Neutrophil (primary cell): Measurements from ENCODE around the gene RAB36.

Experiments
- H3K27ac ChIP-seq: fragments of 200-600 bp; sonication (generic); 2 replicates; pipeline ENCODE4 v1.5.1; 2016; ENCODE audit warnings: mild to moderate bottlenecking, moderate library complexity
- H3K27me3 ChIP-seq: fragments of 200-600 bp; sonication (generic); 2 replicates; pipeline ENCODE4 v1.6.0; 2016; ENCODE audit warnings: mild to moderate bottlenecking
- H3K36me3 ChIP-seq: fragments of 200-600 bp; sonication (generic); 2 replicates; pipeline ENCODE4 v1.5.1; 2017
- H3K4me1 ChIP-seq, 2 experiments: fragments of 200-600 bp in 1 of 2; sonication (generic) in 1 of 2; 1 replicate in 1 of 2; 2 replicates in 1 of 2; pipeline versions ENCODE4 v1.5.1 to v1.6.1; 2013 to 2016; ENCODE audit warnings: low read depth in 1 of 2, low read length in 1 of 2, mild to moderate bottlenecking in 1 of 2, moderate library complexity in 1 of 2; ENCODE audit not compliant: control insufficient read depth in 1 of 2, insufficient read depth in 1 of 2
- H3K4me3 ChIP-seq, 2 experiments: fragments of 200-600 bp in 1 of 2; sonication (generic) in 1 of 2; 1 replicate in 1 of 2; 2 replicates in 1 of 2; pipeline ENCODE4 v1.5.1; 2013 to 2016; ENCODE audit warnings: low read depth in 1 of 2, low read length in 1 of 2, mild to moderate bottlenecking in 1 of 2, moderate library complexity in 1 of 2
- H3K9me3 ChIP-seq: fragments of 200-600 bp; sonication (generic); 2 replicates; pipeline ENCODE4 v1.5.1; 2016
- TF ChIP-seq, protein P1 (sequence below): fragments of 200-600 bp; sonication (generic); IDR thresholded peaks from 2 replicates; pipeline ENCODE4 v1.5.1; 2016; ENCODE audit warnings: antibody characterized with exemption

RAB36 gene

DNA sequence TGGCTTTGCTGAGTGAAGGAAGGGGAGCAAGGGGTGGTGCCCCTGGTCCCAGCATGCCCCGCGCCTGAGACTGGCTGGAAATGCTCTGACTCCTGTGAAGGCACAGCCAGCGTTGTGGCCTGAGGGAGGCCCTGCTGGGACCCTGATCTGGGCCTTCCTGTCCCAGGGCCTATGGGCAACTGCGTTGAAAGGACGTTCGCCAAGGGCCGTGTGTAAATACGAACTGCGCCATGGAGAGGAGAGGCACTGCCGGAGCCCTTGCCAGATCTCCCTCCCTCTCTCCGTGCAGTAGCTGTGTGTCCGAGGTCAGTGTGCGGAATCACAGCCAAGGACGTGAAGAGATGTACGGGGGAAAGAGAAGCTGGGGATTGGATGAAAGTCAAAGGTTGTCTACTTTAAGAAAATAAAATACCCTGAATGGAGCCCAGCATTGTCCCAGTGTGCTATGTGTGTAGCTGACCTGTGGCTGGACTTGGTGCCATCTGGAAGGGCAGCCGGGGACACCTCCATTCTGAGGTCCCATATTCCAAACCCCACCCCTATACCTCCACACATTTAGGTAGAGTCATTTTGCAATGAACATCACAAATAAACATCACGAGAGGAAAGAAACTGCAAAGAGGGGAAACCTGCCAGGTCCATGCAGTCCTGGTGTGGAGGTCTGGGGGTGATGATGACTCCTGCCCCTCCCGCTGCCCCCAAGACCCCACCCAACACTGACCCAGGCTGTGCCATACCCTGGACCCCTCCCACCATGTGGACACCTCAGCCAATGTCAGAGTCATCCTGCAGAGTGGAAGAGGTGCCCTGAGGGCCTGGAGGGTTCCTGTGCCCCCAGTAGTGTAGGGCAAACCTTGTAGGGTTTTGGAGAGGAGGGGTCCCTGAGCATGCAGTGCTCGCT lies 20.4 kb upstream of the RAB36 start:
- Histone ChIP-seq H3K36me3 (no peaks in the 10 kb centered on the region), H3K27me3 (no peaks in the 10 kb centered on the region), H3K9me3 (no peaks in the 10 kb centered on the region), H3K4me3 (no peak overlapping the region), H3K4me1 (no peaks in the 10 kb centered on the region), H3K27ac (no peak overlapping the region)
- TF ChIP-seq, protein P1, sequence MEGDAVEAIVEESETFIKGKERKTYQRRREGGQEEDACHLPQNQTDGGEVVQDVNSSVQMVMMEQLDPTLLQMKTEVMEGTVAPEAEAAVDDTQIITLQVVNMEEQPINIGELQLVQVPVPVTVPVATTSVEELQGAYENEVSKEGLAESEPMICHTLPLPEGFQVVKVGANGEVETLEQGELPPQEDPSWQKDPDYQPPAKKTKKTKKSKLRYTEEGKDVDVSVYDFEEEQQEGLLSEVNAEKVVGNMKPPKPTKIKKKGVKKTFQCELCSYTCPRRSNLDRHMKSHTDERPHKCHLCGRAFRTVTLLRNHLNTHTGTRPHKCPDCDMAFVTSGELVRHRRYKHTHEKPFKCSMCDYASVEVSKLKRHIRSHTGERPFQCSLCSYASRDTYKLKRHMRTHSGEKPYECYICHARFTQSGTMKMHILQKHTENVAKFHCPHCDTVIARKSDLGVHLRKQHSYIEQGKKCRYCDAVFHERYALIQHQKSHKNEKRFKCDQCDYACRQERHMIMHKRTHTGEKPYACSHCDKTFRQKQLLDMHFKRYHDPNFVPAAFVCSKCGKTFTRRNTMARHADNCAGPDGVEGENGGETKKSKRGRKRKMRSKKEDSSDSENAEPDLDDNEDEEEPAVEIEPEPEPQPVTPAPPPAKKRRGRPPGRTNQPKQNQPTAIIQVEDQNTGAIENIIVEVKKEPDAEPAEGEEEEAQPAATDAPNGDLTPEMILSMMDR = no peak

DNA sequence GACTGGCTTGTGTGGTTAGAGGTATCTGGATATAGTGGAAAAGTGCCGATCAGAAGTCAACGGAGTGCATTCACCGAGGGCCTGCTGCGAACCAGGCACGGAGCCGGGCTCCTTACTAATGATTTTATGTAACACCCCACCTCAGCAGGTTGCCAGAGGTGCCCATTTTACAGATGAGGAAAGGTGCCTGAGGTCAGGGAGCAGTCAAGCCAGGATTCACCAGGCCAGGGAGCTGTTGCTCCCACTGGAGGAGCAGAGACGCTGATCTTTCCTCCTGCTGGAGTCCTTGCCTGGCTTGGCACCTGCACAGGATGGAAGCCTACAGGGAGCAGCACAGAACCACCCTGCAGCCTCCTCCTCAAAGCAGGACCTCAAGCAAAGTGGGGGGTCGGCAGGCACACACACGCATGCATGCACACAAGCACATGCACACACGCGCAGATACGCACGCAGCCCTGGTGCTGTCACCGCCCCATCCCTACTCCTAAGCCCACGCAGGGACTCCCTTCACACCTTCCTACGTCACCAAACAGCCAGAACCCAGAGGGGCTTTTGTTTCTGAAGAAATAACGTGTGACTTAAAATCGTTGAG lies 19.7 kb upstream of the RAB36 start:
- Histone ChIP-seq H3K4me1 (no peaks in the 10 kb centered on the region), H3K27ac (no peak overlapping the region), H3K36me3 (no peaks in the 10 kb centered on the region), H3K4me3 (no peak overlapping the region), H3K27me3 (no peaks in the 10 kb centered on the region), H3K9me3 (no peaks in the 10 kb centered on the region)
- TF ChIP-seq, protein P1 = no peak

DNA sequence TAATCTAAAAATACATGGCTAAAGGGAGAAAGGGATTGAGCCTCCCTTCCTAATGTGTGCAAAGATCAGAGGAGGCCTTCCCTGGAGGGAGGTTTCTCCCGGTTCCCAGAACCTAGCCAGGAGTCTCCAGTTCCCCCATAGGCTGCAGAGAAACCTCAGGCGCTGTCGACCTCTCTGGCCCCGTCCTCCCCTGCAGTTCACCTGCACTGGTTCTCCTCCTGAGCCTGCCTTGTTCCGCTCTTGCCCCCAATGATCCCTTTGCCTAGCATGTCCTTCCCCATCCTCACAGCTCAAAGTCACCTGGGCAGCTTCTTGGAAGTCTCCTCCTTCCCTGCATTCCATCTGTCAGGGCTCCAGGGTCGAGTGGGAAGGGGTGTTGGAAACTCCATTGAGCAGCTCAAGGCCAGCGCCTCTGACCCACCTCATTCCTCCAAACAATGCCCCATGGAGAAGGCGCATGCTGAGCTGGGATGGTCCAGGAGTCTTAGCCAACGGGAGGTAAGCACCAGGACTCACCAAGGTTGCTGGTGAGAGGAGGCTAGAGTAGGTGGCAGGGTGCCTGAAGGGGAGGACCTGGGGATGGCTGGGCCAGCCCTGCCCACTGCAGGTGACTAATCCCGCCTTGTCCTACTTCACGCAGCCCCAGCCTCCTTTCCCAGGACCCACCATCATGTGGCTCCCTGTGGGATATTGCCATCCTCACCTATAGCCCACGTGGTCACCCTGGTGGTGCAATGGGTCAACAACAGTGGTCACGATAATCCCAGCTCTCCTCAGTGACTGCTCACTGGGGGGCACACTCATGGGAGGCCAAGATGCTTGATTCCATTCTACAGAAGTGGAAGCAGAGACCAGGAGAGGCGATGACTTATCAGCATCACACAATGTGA lies 18.9 kb upstream of the RAB36 start:
- Histone ChIP-seq H3K27ac (no peak overlapping the region), H3K4me3 (no peak overlapping the region), H3K27me3 (no peaks in the 10 kb centered on the region), H3K36me3 (no peaks in the 10 kb centered on the region), H3K4me1 (no peaks in the 10 kb centered on the region), H3K9me3 (no peaks in the 10 kb centered on the region)
- TF ChIP-seq, protein P1 = no peak

DNA sequence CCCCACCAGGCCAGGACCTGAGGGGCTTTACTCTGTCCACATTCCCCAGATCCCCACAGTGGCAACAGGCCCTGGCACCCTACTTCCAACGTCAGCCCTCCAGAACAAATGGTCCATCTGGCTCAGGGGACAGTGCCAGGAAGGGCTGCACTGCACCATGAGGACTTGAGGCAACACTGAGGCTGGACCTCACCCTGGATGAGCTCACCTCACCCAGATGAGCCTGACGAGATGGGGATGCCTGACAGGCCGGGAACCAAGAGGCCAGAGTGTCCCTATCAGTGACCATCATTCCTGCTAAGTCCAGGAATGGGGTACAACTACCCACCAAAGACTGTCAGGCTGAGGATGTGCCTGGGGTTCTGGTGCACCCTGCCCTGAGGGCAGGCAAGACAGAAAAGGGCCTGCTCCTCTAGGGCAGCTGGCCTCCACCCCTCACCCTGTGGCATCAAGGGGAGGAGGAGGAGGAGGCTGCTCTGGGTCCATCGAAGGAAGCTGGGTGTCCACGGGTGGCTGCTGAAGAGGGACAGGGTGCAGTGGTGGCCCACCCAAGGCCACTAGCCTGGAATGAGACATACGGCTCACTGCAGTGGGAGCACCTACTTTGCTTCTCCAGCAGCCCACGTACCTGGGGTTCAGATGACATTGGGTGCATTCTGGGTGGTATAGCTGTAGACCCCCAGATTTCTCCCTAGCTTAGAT lies 18.1 kb upstream of the RAB36 start:
- Histone ChIP-seq H3K27me3 (no peaks in the 10 kb centered on the region), H3K36me3 (no peaks in the 10 kb centered on the region), H3K4me3 (no peak overlapping the region), H3K27ac (no peak overlapping the region), H3K4me1 (no peaks in the 10 kb centered on the region), H3K9me3 (no peaks in the 10 kb centered on the region)
- TF ChIP-seq, protein P1 = no peak

DNA sequence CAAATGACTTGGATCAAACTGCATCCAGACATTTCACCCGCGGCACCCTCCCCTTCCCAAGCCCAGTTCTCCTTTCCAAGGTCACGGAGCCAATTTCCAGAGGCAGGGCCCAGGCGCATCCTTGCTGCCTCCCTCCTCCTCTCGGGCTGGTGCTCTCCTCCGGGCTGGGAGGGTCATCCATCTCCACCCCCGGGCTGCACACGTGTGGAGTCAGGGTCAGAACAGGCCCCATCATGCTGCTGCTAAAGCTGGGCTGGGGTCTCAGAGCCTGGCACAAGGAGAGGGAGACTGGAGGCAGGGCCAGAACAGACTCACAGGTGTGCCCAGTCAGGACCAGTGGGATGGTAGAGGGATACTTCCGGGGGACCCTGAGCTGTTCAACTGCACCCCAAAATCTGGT lies 17.5 kb upstream of the RAB36 start:
- no peaks in the 10 kb centered on the region for H3K4me1 ChIP-seq
- H3K4me3 ChIP-seq = no peak overlapping the region
- H3K27ac ChIP-seq = no peak overlapping the region
- H3K36me3 ChIP-seq = no peaks in the 10 kb centered on the region
- no peaks in the 10 kb centered on the region for H3K9me3 ChIP-seq
- TF ChIP-seq, protein P1 = no peak
- H3K27me3 ChIP-seq = no peaks in the 10 kb centered on the region
